Measurements from ENCODE around the gene CEND1.

CEND1 gene

GRCh38 chr11:811446-812245, 21.8 kb upstream of the CEND1 start:
- DNase-seq (ENCODE audit: low read depth in 2 of 2): no peak

DNA sequence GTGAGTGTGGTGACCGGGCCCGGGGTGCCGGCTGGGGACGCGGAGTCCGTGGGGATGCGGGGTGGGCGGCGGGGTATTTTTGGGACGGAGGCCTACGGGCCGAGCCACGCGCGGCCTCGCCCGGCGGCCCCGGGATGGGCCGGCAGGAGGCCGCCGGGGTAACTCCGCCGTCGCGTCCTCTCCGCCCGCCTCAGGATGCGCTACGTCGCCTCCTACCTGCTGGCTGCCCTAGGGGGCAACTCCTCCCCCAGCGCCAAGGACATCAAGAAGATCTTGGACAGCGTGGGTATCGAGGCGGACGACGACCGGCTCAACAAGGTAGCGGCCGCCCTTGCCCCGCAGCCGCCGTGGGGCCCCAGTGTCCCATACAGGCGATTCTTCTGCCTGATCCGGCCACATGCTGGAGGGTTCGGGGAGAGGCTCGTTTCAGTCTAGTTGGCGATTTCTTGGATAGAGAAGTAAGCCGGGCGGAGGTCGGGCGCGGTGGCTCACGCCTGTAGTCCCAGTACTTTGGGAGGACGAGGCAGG, 20.2 kb upstream of the CEND1 start:
- DNase-seq (ENCODE audit: low read depth in 2 of 2): no peak

- peak; percentile 91 to 96 for DNase-seq (ENCODE audit: low read depth in 2 of 2)
Observed at GRCh38 chr11:809287-810039, 19.6 kb upstream of the CEND1 start, which contains the start of gene RPLP2. TSS of gene RPLP2 (plus strand) at chr11:809967. CDS start at chr11:810235, 268 bp downstream.

DNA sequence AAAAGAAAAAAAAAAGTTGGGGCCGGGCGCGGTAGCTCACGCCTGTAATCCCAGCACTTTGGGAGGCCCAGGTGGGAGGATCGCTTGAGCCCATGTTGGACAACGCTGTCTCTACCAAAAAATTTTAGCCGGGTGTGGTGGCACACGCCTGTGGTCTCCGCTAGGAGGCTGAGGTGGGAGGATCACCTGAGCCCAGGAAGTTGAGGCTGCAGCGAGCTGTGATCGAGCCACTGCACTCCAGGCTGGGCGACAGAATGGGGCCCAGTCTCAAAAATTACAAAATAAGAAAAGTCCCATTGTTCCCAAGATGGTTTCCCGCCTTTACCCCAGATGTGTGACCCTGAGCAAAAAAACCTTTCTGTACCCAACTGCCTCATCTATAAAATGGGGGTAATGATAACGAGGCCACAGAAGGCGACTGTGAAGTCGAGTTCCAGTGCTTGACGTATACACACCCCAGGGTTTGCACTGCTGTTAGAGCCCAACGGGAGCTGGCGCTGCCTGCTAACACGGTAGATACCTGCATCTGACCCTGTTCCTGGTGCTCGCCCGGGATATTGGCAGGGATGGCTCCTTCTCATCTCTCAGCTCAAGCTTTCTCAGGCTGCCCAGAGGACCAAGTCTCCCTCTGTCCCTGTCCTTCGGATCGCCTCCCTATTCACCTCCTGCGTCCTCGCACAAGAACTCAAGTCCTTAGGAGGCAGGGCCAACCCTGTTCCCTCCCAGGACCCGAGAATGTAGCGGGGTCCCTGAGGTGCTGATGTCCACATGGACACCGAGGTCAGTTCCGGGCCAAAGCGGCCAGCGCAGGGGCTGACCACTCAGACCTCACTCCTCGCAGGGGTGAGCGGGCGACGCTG, 18.8 kb upstream of the CEND1 start:
- DNase-seq (ENCODE audit: low read depth in 2 of 2): no peak

GRCh38 chr11:804599-804964, 14.7 kb upstream of the CEND1 start:
- DNase-seq (ENCODE audit: low read depth in 2 of 2): no peak

GRCh38 chr11:803770-804598, 14.1 kb upstream of the CEND1 start:
- DNase-seq (ENCODE audit: low read depth in 2 of 2): no peak

DNA sequence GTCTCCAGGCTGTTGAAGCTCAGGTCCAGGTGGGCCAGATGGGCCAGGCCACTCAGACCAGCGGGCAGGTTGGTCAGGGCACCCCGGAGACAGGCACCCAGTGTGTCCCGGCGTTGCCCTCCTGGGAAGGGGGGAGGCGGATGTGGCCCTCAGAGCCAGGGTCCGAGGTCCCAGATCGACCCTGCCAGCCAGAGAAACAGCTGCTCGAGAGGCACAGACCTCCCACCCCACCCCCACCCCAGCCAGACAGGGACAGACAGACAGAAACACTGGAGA, 13.5 kb upstream of the CEND1 start:
- no peak for DNase-seq (ENCODE audit: low read depth in 2 of 2)

- no peak for DNase-seq (ENCODE audit: low read depth in 2 of 2)
Observed at GRCh38 chr11:802693-803466, 13.0 kb upstream of the CEND1 start.

- DNase-seq (ENCODE audit: low read depth in 2 of 2): no peak
Observed at GRCh38 chr11:802018-802617, 12.2 kb upstream of the CEND1 start.

- DNase-seq (ENCODE audit: low read depth in 2 of 2): no peak
Observed at GRCh38 chr11:801097-801780, 11.3 kb upstream of the CEND1 start.

GRCh38 chr11:800473-800872, 10.6 kb upstream of the CEND1 start:
- no peak for DNase-seq (ENCODE audit: low read depth in 2 of 2)

GRCh38 chr11:799641-800316, 9.9 kb upstream of the CEND1 start:
- DNase-seq (ENCODE audit: low read depth in 2 of 2): no peak

- peak; percentile 53 to 78 for DNase-seq (ENCODE audit: low read depth in 2 of 2)
Observed at GRCh38 chr11:798093-798713, 8.3 kb upstream of the CEND1 start, which contains the start of gene SLC25A22. TSS of gene SLC25A22 (minus strand) at chr11:798281. CDS start at chr11:795006, 3,275 bp downstream.

GRCh38 chr11:797296-798092, 7.6 kb upstream of the CEND1 start:
- DNase-seq (ENCODE audit: low read depth in 2 of 2): no peak

GRCh38 chr11:796565-797295, 6.8 kb upstream of the CEND1 start:
- DNase-seq (ENCODE audit: low read depth in 2 of 2): no peak

DNA sequence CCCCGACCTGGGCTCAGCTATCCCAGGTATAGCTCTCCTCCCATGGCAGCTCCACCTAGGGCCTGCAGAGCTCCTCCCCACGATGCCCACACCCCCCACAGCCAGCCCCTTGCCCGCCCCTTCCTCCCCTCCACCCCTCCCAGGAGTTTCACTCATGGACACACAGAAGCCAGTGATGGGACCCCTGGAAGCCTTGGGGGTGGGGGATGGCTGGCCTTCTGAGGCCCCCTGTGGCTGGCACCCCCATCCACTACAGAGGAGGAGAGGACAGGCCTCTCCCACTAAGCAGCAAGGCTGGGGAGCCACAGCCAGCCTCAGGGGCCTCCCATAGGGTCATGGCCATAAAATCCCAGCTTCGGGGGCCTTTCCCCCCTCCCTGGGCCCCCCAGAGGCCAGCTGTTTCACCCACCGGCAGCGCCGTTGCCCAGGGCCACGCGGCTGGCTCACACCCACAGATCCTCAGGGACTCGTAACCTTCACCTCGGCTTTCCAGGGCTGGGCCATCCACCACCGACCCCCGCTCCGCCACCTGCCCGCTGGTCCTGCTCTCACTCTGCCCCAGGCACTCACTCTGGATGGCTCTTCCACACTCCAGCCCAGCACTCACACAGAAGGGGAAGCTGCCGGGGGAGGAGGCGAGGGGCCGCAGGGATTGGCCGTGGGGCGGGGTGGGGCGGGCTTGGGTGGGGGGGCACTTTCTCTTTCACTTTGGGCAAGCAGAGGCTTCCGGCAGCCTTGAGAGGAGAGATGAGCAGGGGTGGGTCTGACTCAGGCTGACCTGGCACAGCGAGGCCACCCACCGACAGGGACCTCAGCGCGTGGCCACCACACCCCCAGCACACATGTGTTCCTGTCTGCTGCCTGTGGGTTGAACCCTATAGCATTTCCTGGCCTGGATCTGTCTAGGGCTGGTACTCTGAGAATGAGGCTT, 6.0 kb upstream of the CEND1 start:
- DNase-seq (ENCODE audit: low read depth in 2 of 2): peak; percentile 39 to 55
